Frontal cortex (tissue), 4 donors: ENCODE data around the gene MICAL2. TPM values are rescaled to one million over a fixed set of nuclear protein-coding genes. Genes with fewer than 3 reads are reported as not detected.
"Not testable (repeated sequence)": the region's sequence is repeated elsewhere in the genome, so short reads cannot be mapped to it uniquely, and the experiment has no call there.

Experiments
- DNase-seq, 2 donors: peaks; one replicate each; pipeline ENCODE4 v3.0.0; 2012; ENCODE audit warnings: low spot score in 2 of 2
- FAIRE-seq: peaks from 2 replicates; lab custom pipeline; 2012; peaks lifted over from hg19 to GRCh38; lab: Jason Lieb, UNC
- total RNA-seq: library from RNA; depleted of rRNA; stranded (reverse); fragments of >200 nt; gene quantifications from one replicate; pipeline ENCODE4 v1.2.3, GENCODE V29; 2014
- donor health status: control.
- donor health status: control.
- donor health status: control.

The MICAL2 gene
- total RNA-seq, 1 donor from 2014 or later, result 14.3 TPM

DNA sequence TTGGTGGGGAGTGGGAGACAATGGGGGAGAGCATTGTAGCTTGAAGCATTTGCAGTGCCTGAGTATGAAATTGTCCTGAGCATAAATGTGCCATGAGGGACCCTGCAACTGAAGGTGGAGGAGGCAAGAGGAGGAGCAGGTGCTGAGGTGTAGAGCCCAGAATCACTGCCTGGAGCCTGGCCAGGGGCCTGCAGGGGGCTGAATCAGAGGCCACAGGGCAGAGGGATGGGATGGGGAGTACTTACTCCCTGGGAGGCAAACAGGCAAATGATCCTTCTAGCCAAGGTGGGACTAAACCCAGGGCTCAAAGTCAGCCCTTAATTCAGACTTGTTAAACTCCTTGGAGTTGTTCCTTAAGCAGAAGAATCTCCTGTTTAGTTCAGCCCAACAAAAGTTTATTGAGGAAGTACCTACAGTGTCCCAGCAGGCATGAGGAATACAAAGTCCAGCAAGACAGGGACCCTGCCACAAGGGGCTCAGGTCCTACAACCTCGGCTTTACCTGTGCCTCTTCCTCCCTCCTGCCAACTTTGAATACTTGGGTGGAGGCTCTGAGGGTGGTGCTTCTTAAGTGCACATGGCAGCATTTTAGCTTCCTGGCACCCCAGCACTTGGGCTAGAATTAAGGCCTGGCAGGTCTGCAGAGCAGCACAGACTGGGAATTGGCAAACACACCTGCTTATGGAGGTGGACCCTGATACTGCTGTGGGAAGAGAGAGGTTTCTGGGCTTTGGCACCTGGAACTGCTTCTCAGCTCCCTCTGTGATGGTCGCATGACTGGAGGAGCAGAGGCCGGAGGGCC is 20.0 kb downstream of the MICAL2 start:
- FAIRE-seq (no peak), DNase-seq (no peak)

DNA sequence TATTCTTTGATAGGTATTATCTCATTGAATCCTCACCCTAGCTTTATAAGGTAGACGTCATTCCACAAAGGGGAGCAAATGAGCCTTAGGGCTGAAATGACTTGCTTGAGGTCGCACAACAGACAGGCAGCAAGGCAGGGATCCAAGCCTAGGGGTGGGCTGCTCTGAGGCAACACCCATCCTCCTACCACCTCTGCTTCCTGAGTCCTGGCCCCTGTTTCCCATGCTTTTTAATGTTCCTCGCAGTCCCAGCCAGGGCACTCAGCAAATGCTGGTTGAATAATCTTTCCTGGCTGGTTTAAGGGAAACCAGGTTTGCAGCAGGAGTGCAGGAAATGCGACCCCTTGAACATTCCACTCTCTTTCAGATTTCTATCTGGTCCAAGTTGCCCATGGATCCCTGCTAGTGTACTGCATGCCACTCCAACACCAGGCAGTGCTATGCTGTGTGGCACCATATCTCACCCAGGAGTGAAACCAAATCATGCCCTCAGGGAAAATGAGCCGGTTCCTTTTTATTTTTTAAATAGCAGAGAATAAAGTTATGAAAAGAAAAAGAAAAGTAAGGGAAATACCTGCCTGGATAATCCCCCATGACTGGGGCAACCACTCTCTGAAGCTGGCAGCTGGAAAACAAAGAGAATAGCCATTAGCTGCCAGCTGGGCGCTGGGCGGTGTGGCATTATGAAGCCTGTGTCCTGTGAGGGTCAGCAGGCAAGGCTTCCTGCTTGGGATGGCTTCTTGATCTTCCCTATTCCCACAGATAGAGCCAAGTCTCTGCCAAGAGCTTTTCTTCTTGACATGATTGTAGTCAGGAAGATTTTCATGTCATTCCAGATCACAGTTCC is 21.8 kb downstream of the MICAL2 start:
- DNase-seq (no peak), FAIRE-seq (no peak)

DNA sequence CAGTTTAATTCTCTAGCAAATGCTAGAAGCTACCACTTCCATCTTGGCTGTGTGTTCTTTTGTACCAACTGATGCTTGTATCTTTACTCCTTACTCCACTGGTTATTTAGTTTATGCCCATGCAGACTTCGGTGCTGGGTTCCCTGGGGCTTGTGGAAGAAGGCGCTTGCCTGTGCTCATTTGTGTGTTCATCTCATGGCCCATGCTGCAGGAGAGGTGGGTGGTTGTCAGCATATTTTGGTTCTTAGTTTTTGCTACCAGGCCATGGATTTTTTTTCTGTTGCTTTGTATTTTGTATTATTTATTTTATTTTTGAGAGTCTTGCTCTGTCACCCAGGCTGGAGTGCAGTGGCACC is 22.4 kb downstream of the MICAL2 start:
- no peak for DNase-seq

DNA sequence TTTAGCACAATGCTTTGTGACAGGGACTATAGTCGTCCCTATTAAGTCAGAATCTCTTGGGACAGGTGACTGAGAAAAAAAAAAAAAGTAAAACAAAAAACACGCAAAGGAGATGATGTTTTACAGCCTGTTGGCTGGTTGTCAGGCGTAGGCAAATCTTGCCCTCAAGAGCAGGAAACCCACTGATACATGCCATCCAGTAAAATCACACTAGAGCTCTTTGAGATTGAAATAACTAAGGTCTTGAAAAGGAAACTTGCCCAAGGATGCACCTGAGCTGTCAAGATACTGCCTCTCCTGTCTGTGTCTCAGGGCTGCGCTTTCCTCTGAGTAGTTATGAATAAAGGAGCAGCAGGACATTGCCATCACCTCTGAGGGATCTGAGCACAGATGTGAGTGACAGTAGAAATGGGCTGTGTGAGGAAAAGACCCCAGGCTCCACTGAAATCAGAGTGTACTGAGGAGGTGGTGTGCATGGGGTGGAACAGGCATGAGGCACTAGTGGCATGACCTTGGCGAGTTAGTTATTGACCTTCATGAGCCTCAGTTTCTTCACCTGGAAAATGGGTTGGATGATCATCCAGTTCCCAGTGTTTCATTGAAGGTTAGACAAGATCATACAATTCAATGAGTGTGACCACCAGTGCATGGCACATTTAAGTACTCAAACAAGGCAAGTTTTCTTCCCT is 23.3 kb downstream of the MICAL2 start:
- FAIRE-seq (no peak), DNase-seq (no peak)

More for the DNA sequence above, 22.4 kb downstream of the MICAL2 start:
- FAIRE-seq, result no peak

DNA sequence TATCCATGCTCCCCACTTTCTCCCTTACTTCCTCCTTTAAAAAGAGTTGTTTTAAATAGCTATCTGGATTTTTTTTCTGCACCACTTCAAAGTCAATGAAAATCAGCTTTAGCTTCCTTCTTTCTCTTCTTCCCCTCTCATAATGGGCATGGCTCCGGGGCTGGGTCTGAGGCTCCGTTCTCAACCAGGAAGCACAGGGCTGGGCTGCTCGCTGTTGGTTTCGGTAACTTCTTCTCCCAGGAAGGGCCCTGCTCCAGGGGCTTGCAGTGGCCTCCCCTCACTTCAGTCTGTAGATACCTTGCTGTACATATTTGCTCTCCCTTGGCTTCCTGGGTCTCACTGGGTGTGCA is 23.8 kb downstream of the MICAL2 start:
- no peak for DNase-seq
- no peak for FAIRE-seq

DNA sequence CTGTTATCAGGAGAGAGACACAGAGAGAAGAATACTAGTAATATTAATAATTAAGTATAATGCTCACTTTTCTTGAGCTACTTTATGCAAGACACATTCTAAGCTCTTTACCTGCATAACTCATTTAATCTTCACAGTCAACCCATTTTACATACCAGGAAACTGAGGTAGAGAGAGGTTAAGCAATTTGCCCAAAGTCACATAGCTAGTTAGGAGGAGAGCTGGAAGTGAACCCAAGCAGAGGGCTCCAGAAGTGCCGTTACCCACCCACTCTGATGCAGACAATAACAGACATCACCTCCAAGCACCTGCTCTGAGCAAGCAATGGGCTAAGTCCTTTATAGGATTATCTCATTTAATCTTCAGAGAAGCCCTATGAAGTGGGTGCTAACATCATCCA is 24.8 kb downstream of the MICAL2 start:
- DNase-seq (no peak), FAIRE-seq (no peak)

DNA sequence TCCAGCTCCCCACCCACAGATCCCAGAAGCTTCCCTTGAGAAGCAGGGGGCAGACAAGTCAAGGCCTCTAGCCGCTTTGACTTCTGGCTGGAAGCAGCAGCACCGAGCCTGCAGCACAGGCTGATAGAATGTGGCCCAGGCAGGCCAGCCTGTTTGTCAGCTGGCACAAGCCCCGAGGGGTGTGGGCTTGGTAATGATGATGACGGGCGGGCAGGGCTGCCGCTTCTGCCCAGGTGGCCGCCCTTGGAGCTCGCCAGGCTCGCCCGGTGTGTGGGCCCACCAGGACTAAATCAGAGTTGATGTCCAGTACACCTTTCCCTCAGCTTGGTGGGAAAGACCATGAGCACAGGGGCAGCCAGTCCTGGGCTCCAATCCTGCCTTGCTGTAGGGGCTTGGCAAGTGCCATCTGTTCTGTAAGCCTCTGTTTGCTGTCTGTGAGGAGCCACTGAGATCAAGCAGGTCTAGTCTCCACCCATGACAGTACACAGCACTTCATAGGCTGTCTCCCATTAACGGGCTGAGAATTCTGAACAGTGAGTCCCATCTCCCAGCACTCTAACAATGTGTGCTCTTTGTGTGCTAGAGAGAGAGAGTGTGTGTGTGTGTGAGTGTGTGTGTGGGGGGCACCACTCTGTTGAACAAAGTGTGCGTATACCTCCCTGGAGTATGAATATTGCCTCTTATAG is 26.8 kb downstream of the MICAL2 start:
- FAIRE-seq, result no peak

DNA sequence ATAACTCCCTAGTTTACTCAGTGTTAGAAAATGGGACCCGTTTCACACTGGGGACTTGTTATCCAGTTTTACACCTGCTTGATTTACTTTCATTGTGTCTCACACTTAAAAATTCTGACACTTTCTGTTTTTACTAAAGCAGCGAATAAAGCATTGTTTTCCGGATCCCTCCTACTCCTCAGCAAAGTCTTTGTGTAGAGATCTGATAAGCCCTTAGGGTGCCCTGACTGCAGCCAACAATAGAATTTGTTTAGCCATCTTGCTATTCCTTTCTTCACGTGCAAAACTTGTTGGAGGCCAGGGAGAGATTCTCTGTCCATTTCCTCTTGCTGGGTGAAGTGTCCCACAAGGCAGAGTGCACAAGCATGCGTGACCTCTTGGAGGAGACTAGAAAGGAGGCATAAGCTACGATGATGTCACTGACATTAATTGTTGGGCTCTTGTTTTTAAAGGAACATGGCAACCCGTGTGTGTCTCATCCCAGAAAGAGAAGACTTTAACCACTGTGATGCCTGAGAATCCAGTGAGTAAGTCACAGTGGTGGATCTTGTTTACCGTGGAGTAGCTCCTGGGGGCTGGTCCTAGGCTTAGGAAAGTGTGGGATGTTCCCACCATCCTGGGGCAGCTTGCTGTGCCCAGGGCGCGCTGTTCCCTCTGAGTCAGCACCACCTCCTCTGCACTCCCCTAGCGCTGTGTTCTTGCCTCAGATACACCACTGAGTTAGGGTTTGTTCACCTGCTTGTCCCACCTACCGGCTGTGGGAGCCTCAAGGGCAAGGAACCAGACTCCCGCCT is 27.7 kb downstream of the MICAL2 start:
- DNase-seq (peak in 1 of 2 donors; percentile 36), FAIRE-seq (no peak)

More for the DNA sequence above, 26.8 kb downstream of the MICAL2 start:
- peak; percentile 45 to 51 for DNase-seq

DNA sequence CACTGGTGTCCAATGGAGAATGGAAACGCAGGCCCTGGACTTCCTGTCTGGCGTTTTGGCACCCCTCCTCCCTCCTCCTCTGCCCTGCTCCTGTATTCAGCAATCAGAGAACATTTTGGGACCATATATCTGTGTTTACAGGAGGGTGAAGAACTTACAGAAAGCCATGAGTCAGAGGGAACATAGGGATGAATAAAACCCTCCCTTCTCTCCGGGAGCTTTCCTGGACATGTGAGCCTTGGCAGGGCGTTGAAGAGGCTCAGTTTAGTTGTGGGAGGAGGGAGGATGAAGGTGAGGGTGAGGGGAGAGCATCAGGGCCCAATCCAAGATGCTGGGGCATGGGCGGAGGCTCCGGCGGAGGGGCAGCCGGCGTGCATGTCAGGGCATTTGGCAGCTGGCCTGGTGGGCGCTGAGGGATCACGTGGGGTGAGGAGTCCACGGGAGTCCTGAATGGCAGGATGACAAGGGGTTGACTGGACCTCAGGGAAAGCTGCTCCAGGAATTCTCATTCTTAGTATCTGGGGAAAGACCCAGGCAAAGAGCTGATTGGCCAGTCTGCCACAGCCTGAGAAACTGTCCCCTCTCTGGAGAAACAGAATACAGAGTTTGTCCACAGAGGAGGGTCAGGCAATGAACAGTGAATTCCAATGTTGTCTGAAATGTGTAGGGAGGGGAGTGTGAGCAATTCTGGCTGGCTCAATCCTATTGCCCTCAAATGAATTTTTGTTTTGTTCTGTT is 28.9 kb downstream of the MICAL2 start:
- DNase-seq, result peak in 1 of 2 donors; percentile 58
- no peak for FAIRE-seq

DNA sequence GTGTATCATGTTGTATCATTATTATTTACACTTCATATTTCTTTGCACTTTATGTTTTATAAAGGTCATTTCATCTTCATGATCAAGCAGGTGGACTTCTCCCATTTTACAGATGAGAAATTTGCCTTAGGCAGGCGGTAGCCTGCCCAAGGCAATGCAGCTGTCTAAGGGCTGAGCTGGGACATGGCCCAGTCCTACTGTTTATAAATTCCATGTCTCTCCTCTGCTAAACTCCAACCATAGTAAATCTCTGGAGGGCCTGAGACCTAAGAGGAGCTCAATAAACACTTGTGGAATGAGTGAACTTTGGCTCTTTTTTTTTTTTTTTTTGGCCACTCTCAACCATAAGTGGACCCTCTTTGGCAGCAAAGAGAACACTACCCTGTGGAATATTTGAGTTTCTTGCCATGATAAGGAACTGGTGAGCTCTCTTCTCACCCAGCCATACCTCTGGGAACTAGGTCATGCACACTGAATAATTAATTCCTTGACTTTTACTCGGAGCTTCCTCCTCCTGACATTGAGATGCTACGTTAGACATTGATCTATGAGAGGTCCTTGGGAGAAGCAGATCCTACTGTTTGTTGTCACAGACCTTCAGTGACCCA is 29.9 kb downstream of the MICAL2 start:
- no peak for FAIRE-seq

DNA sequence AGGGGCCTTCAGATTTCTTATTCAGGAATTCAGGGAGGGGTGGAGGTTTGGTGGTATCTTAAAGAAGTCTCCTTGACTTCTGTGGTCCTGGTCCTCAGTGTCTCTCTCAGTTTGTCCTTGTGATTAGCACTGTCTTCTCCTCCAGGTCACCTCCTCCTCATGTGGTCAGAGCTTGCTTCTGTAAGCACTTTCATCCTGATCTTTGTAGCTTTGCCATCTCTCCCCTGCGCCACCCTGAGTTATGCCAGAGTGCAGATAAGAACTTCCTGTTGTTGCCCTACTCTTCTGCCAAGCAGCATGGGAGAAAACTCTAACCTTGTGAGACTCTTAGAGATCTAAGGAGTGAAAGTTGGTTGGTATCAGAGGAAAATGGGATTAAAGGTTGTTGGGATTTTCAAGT is 30.9 kb downstream of the MICAL2 start:
- FAIRE-seq (no peak), DNase-seq (no peak)

More for the DNA sequence above, 29.9 kb downstream of the MICAL2 start:
- DNase-seq, result no peak

DNA sequence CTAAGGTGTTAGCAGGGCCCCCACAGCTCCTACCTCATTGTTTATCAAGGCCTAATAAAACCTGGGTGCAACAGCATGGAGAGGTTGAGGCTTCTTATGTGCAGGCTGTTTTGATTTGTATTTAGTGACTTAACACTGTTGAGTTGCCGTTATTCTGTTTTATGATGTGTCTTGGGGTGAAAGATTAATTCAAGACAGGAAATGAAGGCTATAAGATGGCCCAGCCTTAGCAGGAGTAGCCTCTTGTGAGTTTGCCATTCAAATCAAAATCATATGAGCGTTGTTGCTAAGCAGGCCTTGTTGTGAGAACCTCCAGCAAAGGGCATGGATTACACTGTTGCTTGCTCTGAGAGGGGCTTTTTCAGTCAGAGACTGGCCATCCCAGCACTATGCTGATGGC is 31.8 kb downstream of the MICAL2 start:
- DNase-seq (no peak), FAIRE-seq (no peak)

DNA sequence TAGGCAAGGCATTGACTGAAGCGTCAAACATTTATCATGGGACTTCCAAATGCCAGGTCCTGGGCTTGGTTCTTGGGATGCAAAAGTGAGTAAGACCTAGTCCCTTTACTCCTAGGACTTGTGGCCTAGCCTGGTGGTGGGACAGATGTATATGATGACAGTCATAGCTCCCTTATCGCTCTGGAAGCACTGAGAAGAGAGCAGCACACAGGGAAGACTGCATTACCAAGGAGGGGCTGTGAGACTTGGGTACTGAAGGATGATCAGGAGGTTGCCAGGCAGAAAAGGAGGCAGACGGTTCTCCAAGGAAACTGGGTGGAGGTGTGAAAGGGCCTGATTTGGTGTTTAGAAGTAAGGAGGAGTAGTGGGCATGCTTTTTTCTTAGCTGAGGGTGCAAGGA is 32.5 kb downstream of the MICAL2 start:
- DNase-seq (no peak), FAIRE-seq (no peak)

DNA sequence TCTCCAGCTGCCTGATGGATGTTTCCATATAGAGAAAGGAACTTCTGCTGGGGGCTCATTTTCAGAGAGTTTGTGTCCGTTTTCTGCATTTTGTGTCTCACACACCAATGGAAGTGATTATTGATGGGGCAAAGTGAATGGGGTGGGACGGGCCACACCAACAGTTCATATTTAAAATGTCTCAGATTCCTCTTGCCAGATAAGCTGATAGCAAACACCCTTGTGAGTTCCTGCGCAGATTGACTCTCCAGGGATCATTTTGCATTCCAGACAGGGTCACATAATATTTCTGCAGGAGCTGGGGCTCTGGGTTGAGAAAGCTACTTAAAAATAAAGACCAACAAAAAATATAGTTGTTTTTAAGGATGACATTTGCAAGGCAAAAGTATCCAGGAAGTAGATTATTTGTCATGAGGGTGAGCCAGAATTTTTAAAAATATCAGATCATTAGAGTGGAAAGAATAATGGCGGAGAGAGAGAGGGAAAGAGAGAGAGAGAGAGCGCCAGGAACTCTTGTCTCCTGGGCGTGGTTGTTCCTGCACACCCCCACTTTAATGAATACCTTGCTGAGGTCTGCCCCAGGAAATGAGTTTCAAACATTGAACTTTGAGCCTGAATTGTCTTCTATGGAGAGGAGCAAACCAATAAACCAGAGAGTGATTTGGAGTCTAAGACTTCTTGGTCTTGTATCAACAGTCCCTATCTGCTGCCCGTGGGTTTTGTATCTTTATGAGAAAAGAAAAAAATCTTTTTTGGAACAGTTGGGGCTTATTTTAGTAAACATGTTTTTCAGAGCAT is 33.3 kb downstream of the MICAL2 start:
- no peak for DNase-seq
- no peak for FAIRE-seq

DNA sequence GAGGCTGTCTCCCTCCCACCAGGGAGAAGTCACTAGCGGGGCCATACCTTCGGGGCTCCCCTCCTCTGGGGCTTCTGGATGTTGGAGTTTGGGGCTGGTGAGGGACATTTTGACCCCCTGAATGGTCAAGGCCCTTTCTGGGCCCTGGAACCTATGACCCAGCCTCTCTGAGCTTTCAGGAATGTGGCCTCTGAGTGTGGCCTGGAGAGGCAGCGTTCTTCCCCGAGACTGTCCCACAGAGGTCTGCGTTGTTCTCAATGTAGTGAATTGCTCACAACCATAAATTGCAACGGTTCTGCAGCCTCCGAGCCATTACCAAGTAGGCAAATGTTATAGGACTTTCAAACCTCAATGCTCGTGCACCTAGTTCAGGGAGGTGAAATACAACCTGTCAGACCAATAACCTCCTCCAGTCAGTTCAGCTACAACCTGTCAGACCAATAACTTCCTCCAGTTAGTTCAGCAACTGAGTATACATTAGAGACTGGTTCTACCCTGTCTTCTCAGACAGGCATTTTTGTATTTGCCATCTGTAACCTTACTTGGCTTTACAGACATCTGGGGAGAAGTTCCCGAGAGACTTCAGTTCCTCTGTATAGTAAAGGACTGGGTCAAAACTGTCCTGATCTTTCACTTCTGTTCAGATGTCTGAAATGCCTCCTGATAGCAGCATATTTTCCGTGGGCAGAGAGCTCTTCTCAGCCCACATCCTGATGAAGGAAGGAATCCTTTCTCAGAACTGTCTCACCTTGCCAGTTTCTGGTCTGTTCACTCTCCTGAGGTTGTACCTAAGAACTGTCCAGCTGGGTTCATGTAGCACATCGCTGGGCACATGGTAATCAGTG is 34.2 kb downstream of the MICAL2 start:
- FAIRE-seq (no peak), DNase-seq (no peak)

DNA sequence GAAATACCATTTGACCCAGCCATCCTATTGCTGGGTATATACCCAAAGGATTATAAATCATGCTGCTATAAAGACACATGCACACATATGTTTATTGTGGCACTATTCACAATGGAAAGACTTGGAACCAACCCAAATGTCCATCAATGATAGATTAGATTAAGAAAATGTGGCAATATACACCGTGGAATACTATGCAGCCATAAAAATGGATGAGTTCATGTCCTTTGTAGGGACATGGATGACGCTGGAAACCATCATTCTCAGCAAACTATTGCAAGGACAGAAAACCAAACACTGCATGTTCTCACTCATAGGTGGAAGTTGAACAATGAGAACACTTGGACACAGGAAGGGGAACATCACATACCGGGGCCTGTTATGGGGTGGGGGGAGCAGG is 36.3 kb downstream of the MICAL2 start:
- not testable (repeated sequence) for FAIRE-seq, DNase-seq

DNA sequence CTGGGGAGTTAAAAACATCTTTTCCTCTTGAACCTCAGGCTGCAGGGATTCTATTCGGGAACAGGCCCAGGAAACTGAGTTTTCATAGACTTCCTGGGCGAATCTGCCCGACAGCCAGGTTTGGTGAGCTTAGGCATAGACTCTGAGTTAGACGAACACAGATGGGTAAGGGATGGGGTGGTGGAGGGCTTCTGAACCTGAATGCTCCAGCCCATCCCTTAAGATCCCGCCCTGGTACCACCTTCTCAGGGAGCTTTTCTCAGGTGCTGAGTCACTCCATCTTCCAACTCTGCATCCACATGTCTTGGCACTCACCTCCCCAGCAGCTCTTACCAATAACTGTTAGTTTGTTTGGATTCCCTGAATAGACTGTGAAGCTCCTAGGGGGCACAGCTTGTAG is 37.4 kb downstream of the MICAL2 start:
- FAIRE-seq (no peak), DNase-seq (no peak)
